Measurements from ENCODE around the gene GJD4.

GRCh38 chr10:35558276-35558675, 46.9 kb upstream of the GJD4 start:
- TF ChIP-seq, protein P1, sequence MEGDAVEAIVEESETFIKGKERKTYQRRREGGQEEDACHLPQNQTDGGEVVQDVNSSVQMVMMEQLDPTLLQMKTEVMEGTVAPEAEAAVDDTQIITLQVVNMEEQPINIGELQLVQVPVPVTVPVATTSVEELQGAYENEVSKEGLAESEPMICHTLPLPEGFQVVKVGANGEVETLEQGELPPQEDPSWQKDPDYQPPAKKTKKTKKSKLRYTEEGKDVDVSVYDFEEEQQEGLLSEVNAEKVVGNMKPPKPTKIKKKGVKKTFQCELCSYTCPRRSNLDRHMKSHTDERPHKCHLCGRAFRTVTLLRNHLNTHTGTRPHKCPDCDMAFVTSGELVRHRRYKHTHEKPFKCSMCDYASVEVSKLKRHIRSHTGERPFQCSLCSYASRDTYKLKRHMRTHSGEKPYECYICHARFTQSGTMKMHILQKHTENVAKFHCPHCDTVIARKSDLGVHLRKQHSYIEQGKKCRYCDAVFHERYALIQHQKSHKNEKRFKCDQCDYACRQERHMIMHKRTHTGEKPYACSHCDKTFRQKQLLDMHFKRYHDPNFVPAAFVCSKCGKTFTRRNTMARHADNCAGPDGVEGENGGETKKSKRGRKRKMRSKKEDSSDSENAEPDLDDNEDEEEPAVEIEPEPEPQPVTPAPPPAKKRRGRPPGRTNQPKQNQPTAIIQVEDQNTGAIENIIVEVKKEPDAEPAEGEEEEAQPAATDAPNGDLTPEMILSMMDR (conservative IDR thresholded peaks at IDR 0.05; ENCODE audit: low read length) = no peak
- no peak for TF ChIP-seq EZH2phosphoT487 (IDR thresholded peaks at IDR 0.05; ENCODE audit: borderline replicate concordance)
